ENCODE measurements around the gene USH1G.
"Not testable (repeated sequence)": the region's sequence is repeated elsewhere in the genome, so short reads cannot be mapped to it uniquely, and the experiment has no call there.

The USH1G gene

GRCh38 chr17:74922694-74923537 is at the start of gene USH1G:
Gene USH1G, minus strand, starts transcription at chr17:74923255. Its CDS starts 182 bp downstream, at chr17:74923073.
- DNase-seq: no peak

GRCh38 chr17:74972107-74972972 is 49.3 kb upstream of the USH1G start, which contains the start of gene HID1:
Gene HID1, minus strand, starts transcription at chr17:74972759. Its CDS starts 103 bp downstream, at chr17:74972656.
- DNase-seq: no peak

GRCh38 chr17:74971842-74972106 is 48.7 kb upstream of the USH1G start:
- no peak for DNase-seq

- no peak for DNase-seq
Measured at GRCh38 chr17:74971069-74971841, 48.2 kb upstream of the USH1G start.

- no peak for DNase-seq
Measured at GRCh38 chr17:74970395-74970794, 47.3 kb upstream of the USH1G start.

GRCh38 chr17:74969501-74969900 is 46.4 kb upstream of the USH1G start:
- not testable (repeated sequence) for DNase-seq

- no peak for DNase-seq
Measured at GRCh38 chr17:74968361-74968780, 45.3 kb upstream of the USH1G start.

- DNase-seq: no peak
Measured at GRCh38 chr17:74964988-74965622, 42.0 kb upstream of the USH1G start.

GRCh38 chr17:74964246-74964761 is 41.2 kb upstream of the USH1G start:
- DNase-seq: no peak

- DNase-seq: no peak
Measured at GRCh38 chr17:74963656-74964055, 40.6 kb upstream of the USH1G start.

GRCh38 chr17:74962622-74963394 is 39.8 kb upstream of the USH1G start:
- no peak for DNase-seq

GRCh38 chr17:74961657-74962350 is 38.7 kb upstream of the USH1G start:
- DNase-seq: peak; percentile 62

GRCh38 chr17:74960570-74961342 is 37.7 kb upstream of the USH1G start:
- peak; percentile 41 for DNase-seq

- DNase-seq: no peak
Measured at GRCh38 chr17:74959826-74960515, 36.9 kb upstream of the USH1G start.

- DNase-seq: no peak
Measured at GRCh38 chr17:74957935-74958740, 35.1 kb upstream of the USH1G start.

GRCh38 chr17:74956093-74956492 is 33.0 kb upstream of the USH1G start:
- DNase-seq: no peak

GRCh38 chr17:74954665-74955421 is 31.8 kb upstream of the USH1G start:
- no peak for DNase-seq

GRCh38 chr17:74954115-74954514 is 31.1 kb upstream of the USH1G start:
- DNase-seq: no peak

Data from DMS 273 treated with DMSO at 0.1 percent for 48 hours (cell line).